Islet precursor cell (in vitro differentiated cells): ENCODE measurements around the gene MAP4K1.
"Not testable (repeated sequence)": the region's sequence is repeated elsewhere in the genome, so short reads cannot be mapped to it uniquely, and the experiment has no call there.

ENCODE experiments used
- DNase-seq: peaks from one replicate; pipeline ENCODE4 v3.0.0-alpha.2; 2018

The MAP4K1 gene

DNA sequence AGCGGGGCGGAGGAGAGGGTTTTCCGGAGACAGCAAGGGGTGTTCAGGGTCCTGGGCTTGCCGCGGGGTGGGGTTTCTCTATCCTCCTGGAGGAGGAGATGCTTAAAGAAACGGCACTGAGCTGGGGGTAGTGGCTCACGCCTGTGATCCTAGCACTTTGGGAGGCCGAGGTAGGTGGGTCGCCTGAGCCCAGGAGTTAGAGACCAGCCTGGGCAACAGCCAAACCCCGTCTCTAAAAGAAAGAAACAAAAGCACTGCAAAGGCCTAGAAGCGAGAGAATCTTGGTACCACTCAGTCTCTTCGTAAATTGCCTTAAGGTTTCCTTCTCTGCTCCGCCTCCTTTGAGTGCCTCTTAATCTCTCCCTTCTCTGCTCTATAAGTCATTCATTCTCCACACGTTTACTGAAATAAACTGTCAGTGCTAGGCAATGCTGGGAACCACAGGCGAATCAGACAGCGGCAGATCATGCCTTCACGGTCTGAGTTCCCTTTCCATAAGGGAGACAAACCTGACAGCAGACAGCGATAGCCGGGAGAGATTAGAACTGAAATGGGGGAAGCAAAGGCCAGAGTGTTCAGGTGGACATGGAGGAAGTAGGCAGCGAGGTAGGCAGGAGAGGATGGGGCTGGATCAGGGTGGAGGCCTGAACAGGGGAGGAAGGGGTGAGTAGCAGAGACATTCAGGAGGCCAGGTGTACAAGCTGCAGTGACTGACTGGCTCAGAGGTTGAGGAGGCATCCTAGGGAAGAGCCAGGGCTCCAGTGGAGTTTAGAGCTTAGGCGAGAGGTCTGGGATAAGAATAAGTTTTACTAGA is 1.8 kb upstream of the MAP4K1 start:
- no peak for DNase-seq

GRCh38 chr19:38618590-38619360 is 1.0 kb upstream of the MAP4K1 start, which contains the start of gene EIF3K:
Gene EIF3K, plus strand, starts transcription at chr19:38619188. Its CDS starts 81 bp downstream, at chr19:38619269.
- peak; percentile 99 for DNase-seq

- no peak for DNase-seq
These were observed 430 bp downstream of the MAP4K1 start for GRCh38 chr19:38617283-38617763.

DNA sequence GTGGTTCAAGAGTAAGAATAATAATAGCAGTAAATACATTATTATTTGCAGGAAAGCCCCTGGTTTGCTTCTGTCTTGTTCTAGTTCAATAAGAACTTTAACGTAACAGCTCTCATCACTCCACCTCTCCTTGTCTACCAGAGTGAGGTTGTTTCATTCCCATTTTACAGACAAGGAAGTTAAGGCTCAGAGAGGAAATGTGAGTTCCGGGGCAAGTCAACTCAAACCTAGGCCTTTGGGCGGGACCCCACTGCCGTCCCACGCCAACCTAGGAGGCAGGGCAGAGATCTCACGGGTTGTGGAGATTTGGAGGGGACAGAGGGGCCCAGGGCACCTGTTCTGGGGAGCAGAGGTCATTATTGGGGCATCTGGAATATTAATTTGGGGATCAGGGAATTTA is 1.5 kb downstream of the MAP4K1 start:
- DNase-seq, result no peak

DNA sequence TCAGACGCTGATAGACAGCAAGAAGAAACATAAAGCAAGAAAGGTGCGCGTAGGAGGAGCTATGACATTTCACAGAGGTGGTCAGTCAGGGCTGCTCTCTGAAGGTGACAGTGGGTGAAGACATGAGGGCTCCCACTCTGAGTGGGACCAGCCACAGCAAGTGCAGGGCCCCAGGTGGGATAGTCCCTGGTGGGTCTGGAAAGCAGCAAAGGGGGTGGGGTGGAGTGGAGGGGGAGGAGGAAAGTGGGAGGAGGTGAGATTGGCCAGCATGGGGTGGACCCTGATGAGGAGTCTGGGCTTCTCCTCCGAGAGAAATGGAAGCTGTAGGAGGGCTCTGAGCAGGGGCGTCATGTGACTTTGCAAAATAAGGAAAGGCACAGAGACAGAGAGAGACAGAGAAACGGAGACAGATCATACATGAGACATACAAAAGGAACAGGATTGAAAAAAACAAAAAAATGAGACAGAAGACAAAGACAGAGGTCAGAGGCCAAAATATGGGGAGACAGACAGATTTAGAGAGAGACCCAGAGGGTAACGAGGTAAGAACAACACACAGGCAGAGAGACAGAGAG is 2.7 kb downstream of the MAP4K1 start:
- DNase-seq, result no peak

DNA sequence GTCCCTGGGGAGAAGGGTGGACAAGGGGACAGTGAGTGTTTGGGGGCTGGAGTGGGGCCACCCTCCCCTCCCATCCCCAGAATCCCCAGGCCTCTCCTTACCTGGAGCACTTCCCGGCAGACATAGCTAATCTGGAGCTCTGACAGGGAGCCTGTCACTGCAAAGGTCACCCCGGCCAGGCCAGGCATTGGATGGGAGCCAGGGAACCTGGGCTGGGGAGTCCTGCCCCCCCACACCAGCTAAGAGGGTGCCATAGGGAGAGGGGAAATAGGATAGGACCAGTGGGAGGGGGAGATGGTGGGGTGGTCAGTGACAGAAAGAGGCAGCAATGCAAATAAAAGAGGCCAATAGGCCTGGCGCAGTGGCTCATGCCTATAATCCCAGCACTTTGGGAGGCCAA is 3.5 kb downstream of the MAP4K1 start:
- DNase-seq, result no peak

- no peak for DNase-seq
These were observed 11.6 kb downstream of the MAP4K1 start for GRCh38 chr19:38606131-38606530.

DNA sequence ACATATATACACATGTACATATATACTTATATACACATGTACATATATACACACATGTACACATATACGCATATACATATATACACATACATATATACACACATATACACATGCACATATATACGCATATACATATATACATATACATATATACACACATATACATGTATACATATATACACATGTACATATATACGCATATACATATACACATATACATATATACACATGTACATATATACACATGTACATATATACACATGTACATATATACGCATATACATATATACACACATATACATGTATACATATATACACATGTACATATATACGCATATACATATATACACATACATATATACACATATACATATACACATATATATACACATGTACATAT is 14.9 kb downstream of the MAP4K1 start:
- not testable (repeated sequence) for DNase-seq

DNA sequence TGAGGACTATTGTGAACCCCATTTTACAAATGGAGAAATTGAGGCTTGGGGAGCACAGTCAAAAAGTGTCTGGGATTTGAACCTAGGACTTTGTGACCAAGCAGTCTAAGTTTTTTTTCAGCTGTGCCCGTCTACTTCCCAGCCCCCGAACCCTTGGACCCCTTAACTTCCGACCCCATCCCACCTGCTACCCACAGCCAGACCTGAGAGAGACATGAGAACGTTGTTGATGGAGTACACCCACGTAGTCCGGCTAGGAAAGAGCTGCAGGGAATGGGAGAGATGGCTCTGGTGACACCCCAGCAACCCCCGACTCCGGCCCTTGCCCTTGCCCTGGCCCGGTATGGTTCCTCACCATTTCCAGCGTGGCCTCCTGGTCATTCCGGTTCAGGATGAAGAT is 18.0 kb downstream of the MAP4K1 start:
- DNase-seq, result no peak

DNA sequence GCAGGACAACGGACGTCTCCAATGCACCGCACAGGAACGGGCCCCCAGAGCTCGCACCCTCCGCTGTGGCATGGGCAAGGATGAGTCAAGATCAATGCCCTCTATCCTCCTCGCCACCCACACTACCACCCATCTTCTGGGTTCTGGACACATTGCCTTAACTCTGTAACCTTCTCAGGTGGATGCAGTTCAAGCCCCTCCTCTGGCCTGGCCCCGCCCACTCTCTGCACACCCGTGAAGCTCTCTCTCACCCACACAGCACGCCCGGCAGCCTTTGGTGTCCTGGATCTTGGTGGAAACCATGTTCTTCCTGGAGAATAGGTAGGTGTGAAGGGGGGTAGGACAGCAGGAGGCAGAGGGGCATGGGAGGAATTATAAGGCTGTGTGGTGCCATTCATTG is 20.7 kb downstream of the MAP4K1 start:
- no peak for DNase-seq

DNA sequence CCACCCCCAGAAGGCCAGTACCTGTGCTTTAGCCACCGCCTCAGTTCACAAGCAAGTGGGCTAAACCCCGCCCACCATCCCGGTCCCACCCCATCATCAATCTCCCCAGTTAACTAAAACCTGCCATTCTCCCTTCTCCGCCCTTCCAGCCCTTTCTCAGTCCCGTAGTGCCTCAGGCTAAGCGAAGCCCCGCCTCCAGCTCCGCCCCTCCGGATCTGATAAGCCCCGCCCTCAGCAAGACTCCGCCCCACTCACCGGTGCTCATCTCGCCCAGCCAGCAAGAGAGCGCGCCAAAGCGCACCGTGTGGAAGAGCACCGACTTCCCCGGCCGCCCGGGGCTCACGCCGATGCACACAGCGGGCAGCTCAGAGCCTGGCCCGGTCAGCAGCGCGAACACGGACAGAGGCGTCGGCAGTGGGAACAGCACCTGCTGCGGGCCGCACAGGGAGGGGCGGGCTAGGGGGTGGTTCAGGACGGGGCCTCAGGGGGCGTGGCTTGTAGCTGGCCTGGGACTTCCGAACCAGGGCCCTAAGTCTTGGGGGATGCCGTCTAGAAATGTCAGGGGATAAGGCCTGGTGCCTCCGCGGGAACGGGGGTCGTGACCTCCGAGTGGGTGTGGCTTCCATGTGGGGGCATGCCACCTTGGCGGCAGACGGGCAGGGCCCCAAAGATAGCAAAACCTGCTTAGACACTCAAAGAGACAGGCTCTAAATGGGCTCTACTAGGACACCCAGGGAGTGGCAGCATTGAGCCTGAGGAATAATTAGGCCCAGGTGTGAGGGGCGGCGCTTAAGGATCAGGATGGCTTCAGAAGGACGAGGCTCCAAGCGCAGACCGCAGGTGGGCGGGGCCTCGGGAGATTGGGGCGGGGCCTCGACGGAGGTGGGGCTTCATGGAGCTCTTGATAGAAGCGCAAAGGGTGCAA is 21.4 kb downstream of the MAP4K1 start:
- DNase-seq, result peak; percentile 81

DNA sequence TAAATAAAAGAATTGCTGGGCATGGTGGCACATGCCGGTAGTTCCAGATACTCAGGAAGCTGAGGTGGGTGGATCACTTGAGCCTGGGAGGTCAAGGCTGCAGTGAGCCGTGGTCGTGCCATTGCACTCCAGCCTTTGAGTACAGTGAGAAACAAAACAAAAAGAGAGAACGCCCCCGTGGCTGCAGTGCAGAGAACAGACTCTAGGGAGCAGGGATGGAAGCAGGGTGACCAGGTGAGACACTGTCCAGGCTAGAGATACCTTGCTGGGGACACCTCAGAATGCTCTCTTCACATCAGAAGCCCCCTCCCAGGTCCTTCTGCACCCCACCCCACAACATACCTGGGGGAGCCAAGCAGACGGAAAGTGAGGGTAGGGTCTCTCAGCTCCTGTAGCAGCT is 24.8 kb downstream of the MAP4K1 start:
- no peak for DNase-seq

DNA sequence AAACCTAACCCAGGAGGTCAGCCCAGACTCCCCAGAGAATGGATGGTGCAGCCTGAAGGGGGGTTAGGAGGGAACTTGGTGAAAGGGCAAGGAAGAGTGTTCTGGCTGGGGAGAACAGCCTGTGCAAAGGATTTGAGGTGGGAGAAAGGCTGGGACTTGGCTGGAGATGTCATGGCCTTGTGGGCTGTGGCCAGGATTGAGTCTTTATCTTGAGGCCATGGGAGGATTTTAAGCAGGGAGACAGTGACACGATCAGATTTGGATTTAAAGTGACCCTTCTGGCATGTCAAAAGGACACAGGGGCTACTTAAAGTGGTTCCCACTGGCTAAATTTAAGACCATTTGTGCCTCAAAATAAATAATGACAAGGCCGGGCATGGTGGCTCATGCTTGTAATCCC is 29.7 kb downstream of the MAP4K1 start:
- DNase-seq, result no peak

DNA sequence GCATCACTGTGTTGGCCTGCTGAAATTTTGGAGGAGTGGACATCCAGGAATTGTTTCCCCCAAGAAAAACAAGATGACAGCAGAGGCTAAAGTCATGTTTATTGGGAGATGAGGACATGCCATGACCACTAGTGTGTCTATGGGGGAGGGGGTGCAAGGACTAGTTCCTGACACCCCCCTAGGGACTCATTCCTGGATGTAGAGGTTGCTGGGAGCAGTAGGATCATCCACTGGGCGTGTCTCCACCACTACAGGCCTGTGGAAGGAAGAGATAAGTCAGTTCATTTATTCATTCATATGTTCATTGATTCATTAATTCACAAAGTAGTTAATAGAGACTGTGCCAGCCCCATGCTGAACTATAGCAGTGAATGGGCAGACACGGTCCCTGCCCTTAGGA is 30.2 kb downstream of the MAP4K1 start:
- DNase-seq, result no peak

DNA sequence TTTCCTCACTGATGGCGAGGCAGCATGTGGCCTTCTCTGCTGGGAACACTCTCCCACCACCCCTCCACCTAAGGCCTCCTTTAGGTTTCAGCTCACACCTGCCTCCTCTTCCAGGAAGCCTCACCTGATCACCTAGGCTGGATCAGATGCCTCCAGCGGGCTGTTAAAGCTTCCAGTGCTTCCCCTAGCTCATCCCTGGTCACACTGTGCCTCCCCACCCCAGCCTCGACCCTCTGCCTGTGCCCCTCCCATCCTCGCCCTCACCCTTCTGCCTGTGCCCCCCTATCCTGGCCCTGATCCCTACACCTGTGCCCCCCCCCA is 33.8 kb downstream of the MAP4K1 start:
- no peak for DNase-seq

DNA sequence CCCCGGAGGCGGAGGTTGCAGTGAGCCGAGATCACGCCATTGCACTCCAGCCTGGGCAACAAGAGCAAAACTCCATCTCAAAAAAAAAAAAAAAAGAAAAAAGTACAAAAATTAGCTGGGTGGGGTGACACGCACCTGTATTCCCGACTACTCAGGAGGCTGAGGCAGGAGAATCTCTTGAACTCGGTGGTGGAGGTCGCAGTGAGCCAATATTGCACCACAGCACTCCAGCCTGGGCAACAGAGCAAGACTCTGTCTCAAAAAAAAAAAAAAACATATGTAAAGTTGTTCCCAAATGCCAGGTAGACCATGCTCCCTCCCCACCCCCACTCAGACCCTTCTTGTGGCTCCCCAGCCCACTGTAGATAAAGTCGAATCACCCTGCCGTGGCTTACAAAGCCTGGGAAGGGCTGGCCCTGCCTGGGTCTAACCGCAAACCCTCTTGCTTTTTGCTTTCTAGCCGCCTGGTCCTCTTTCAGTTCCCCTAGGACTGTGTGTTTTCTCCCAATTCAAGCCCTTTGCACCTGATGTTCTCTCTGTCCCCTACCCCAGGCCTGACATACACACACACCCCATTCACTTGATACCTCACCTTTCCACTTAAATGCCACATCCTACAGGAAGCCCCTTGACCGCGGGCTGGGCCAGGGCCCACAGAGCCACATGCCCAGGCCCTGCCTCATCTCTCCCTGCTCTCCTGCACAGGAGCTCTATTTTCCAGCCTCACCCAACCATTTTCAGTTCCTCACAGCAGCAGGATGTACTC is 34.4 kb downstream of the MAP4K1 start:
- no peak for DNase-seq

DNA sequence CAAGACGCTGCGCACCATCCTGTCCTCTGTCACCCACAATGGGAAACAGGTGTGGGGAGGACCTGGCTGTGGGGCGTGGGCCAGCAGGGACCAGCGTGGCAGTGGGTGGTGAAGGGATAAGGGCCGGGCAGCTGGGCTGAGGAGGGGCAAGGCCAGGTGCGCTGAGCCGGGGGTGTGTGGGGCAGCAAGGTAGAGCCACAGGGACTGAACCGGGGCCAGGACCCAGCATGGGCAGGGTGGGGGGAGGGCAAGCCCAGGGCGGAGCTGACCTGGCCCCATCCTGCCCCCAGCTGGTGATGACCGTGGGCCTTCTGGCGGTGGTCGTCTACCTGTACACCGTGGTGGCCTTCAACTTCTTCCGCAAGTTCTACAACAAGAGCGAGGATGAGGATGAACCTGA is 37.7 kb downstream of the MAP4K1 start:
- DNase-seq, result no peak

DNA sequence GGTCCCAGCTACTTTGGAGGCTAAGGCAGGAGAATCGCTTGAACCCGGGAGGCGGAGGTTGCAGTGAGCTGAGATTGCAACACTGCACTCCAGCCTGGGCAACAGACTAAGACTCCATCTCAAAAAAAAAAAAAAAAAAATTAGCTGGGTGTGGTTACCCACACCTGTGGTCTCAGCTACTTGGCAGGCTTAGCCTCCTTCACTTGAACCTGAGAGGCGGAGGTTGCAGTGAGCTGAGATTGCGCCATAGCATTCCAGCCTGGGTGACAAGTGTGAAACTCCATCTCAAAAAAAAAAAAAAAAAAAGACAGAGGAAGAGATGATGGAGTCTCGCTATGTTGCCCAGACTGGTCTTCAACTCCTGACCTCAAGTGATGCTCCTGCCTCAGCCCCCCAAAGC is 38.4 kb downstream of the MAP4K1 start:
- not testable (repeated sequence) for DNase-seq

- no peak for DNase-seq
These were observed 39.9 kb downstream of the MAP4K1 start for GRCh38 chr19:38577826-38578225.

DNA sequence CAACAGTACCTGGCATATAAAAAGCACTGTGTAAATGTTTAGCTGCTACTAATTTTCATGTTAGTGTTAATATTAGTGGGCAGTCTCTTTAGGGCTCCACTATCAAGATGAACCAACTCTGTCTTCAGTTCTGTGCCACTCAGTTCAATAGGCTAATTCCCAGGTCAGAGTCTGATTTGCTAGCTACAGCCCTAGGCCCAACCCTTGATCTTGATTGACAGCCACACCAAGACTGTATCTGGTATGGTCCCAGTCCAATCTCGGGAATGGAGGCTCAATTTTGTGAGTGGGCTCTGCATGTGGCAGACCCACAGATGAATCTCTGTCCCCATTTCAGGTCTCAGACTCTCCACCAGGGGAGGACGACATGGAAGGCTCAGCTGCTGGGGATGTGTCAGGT is 46.1 kb downstream of the MAP4K1 start:
- DNase-seq, result no peak

DNA sequence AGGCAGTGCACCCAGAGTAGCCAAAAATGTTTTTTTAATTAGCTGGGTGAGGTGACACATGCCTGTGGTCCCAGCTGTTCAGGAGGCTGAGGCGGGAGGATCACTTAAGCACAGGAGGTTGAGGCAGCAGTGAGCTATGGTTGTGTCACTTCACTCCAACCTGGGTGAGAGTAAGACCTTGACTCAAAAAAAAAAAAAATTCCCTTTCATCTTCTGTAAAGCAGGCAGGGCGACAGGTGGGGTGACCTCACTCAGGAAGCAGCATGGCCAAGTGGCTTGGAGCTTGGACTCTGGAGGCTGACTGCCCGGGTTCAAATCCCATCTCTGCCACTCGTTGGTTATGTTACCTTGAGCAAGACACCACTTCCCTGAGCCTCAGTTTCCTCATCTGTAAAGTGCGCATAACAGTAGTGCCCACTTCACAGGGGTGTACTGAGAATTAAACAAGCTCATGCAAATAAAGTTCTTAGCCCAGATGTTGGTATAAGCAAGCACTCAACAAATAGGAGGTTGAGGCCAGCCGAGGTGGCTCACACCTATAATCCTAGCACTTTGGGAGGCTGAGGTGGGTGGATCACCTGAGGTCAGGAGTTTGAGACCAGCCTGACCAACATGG is 48.3 kb downstream of the MAP4K1 start:
- no peak for DNase-seq

DNA sequence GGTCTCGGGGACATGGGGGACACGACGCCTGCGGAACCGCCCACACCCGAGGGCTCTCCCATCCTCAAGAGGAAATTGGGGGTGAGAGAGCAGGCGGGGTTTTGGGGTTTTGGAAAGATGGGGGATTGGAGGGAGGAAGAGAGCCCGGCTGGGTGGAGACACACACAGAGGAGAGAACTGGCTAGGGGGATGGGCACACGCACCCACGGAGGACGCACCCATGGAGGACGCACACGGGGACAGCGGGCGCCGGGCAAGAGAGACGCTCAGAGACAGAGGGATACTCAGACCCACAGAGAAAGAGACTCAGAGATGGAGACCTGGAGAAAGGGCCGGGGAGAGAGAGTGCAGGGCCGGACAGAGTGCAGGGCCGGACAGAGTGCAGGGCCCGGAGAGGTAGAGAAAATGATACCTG is 52.1 kb downstream of the MAP4K1 start:
- no peak for DNase-seq
